GM19455 (cell line): Measurements from ENCODE around the gene BMP2.

Experiments used
- ATAC-seq: cut with Tn5 transposase; IDR thresholded peaks from one replicate; pipeline ENCODE4 v1.9.1; 2021; ENCODE audit not compliant: unreplicated experiment

BMP2 gene

DNA sequence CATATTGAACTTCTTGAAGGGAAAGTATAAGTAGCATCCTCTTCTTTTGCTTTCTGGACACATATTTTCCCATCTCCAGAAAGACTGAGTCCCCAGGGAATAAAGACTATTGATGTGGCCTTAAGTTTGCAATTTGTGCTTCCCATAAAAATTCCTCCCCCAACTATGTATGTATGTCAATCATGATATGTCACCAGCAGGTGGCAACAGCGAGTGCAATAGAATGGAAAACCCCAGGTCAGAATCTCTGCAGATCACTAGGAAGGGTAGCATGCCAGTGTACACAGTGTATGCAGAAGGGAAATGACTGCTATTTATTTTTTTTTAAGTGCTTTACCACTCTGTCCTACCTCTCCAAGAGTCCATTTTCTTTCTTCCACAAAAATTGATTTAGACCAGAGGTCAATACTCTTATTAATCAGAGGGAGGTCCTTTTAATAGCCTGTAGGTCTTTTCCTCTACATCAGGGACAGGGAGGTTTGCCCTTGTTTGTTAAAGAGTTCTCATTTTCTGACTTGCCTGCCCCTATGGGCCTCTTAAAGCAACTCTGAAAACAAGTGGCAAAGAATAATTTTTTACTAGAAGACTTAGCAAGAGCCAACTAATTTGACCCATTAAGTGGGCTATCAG lies 61.4 kb downstream of the BMP2 start:
- peak; percentile 83 for ATAC-seq

DNA sequence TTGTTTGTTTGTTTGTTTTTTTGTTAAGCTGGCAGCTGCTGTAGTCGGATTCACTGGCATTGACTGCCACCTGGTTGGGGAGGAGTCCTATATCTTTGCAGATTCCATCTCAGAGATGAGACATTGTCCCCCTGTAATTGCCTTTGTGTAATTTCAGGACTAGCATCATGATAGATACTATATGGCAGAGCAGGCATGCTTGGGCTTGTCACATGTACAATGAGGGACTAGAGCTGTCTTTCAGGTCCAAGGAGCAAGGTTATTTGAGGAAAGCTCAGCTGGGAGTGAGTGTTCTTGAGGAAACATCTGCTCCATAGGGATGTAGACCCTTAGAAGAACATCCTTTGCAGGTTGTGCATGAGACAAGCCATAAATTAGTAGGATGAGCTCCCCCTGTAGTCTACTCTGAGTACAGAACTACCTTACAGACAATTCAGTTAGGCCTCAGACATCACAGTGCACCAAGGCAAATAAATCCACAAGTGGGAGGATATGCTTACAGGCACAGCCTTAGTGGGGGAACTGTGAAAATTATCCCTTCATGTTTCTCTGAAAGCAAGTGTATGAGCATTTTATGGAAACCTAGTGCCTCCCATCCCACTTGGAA lies 62.1 kb downstream of the BMP2 start:
- no peak for ATAC-seq
